ENCODE measurements around the gene EID3. TPM values are rescaled to one million over a fixed set of nuclear protein-coding genes. Genes with fewer than 3 reads are reported as not detected.

Gene EID3
- total RNA-seq, 2 donors from 2014 or later: 8.6 to 18.1 TPM

GRCh38 chr12:104342147-104342546, 38.6 kb downstream of the EID3 start:
- Histone ChIP-seq H3K4me1 (replicated peaks) (no peaks in the 10 kb centered on the region), H3K36me3 (peaks cover 0 to 6% of the 10 kb centered on the region in 2 donors), H3K9me3 (no peaks in the 10 kb centered on the region), H3K27ac (no peak overlapping the region), H3K27me3 (replicated peaks; ENCODE audit: insufficient read depth) (no peaks in the 10 kb centered on the region), H3K4me3 (no peak overlapping the region)
- DNase-seq (ENCODE audit: low spot score): no peak
- intact Hi-C loops (cut with DNase I): no loop called here
- TF ChIP-seq POLR2A (IDR thresholded peaks at IDR 0.05) (no peak), POLR2AphosphoS5 (IDR thresholded peaks at IDR 0.05) (no peak), CTCF (IDR thresholded peaks at IDR 0.05) (no peak)
- 82% methylated on average over 2 of the region's 2 CpGs for WGBS

- intact Hi-C loops (cut with DNase I): no loop called here
- H3K4me1 ChIP-seq (replicated peaks): no peaks in the 10 kb centered on the region
- H3K27me3 ChIP-seq (replicated peaks; ENCODE audit: insufficient read depth): no peaks in the 10 kb centered on the region
- 74% methylated on average over 12 of the region's 12 CpGs for WGBS
- no peak for TF ChIP-seq POLR2A (IDR thresholded peaks at IDR 0.05)
- no peak for TF ChIP-seq CTCF (IDR thresholded peaks at IDR 0.05)
- no peak for TF ChIP-seq POLR2AphosphoS5 (IDR thresholded peaks at IDR 0.05)
- H3K4me3 ChIP-seq: no peak overlapping the region
- peaks cover 0 to 6% of the 10 kb centered on the region in 2 donors for H3K36me3 ChIP-seq
- H3K9me3 ChIP-seq: no peaks in the 10 kb centered on the region
- DNase-seq (ENCODE audit: low spot score): no peak
- no peak overlapping the region for H3K27ac ChIP-seq
Measured at GRCh38 chr12:104342635-104343249, 39.2 kb downstream of the EID3 start.

GRCh38 chr12:104344682-104345081, 41.1 kb downstream of the EID3 start:
- Histone ChIP-seq H3K36me3 (peaks cover 3 to 6% of the 10 kb centered on the region in 2 donors), H3K4me1 (replicated peaks) (no peaks in the 10 kb centered on the region), H3K4me3 (no peak overlapping the region), H3K27ac (no peak overlapping the region), H3K9me3 (no peaks in the 10 kb centered on the region), H3K27me3 (replicated peaks; ENCODE audit: insufficient read depth) (no peaks in the 10 kb centered on the region)
- no peak for TF ChIP-seq CTCF (IDR thresholded peaks at IDR 0.05)
- no peak for TF ChIP-seq POLR2A (IDR thresholded peaks at IDR 0.05)
- no peak for TF ChIP-seq POLR2AphosphoS5 (IDR thresholded peaks at IDR 0.05)
- intact Hi-C loops (cut with DNase I): no loop called here
- DNase-seq (ENCODE audit: low spot score): no peak
- 76% methylated on average over 2 of the region's 2 CpGs for WGBS

GRCh38 chr12:104345234-104346066, 41.9 kb downstream of the EID3 start:
- no peak overlapping the region for H3K4me3 ChIP-seq
- intact Hi-C loops (cut with DNase I): no loop called here
- no peaks in the 10 kb centered on the region for H3K27me3 ChIP-seq (replicated peaks; ENCODE audit: insufficient read depth)
- no peaks in the 10 kb centered on the region for H3K4me1 ChIP-seq (replicated peaks)
- no peaks in the 10 kb centered on the region for H3K9me3 ChIP-seq
- no peak for TF ChIP-seq POLR2AphosphoS5 (IDR thresholded peaks at IDR 0.05)
- no peak for TF ChIP-seq POLR2A (IDR thresholded peaks at IDR 0.05)
- TF ChIP-seq CTCF (IDR thresholded peaks at IDR 0.05): no peak
- WGBS: 92% methylated on average over 7 of the region's 7 CpGs
- peaks cover 3 to 6% of the 10 kb centered on the region in 2 donors for H3K36me3 ChIP-seq
- H3K27ac ChIP-seq: no peak overlapping the region
- no peak for DNase-seq (ENCODE audit: low spot score)

Data from prostate gland (tissue), 2 donors.